MM.1S (cell line): ENCODE results near the gene TMEM126B.
"Not testable (repeated sequence)": the region's sequence is repeated elsewhere in the genome, so short reads cannot be mapped to it uniquely, and the experiment has no call there.

Source experiments
- DNase-seq: peaks from one replicate; pipeline ENCODE4 v3.0.0-alpha.2; 2015
- H2AFZ ChIP-seq: fragments of 300-600 bp; sonication (generic); 2 replicates; pipeline ENCODE4 v1.6.0; 2016; ENCODE audit warnings: antibody characterized with exemption, low read length
- H3F3A ChIP-seq: fragments of 300-600 bp; sonication (generic); 2 replicates; pipeline ENCODE4 v1.6.1; 2016; ENCODE audit warnings: mild to moderate bottlenecking, antibody characterized with exemption, low read length, moderate library complexity, mixed read lengths; ENCODE audit not compliant: insufficient read depth
- H3K27ac ChIP-seq: fragments of 300-600 bp; sonication (generic); 2 replicates; pipeline ENCODE4 v1.5.1; 2016; ENCODE audit warnings: mild to moderate bottlenecking, low read length
- H3K27me3 ChIP-seq: fragments of 300-600 bp; sonication (generic); replicated peaks from 2 replicates; pipeline ENCODE4 v1.6.0; 2016; ENCODE audit warnings: low read length; ENCODE audit not compliant: insufficient read depth
- H3K36me3 ChIP-seq: fragments of 300-600 bp; sonication (generic); replicated peaks from 2 replicates; pipeline ENCODE4 v1.6.1; 2016; ENCODE audit warnings: mild to moderate bottlenecking, low read length, mixed read lengths; ENCODE audit not compliant: insufficient read depth
- H3K4me1 ChIP-seq: fragments of 300-600 bp; sonication (generic); 2 replicates; pipeline ENCODE4 v1.6.1; 2016; ENCODE audit warnings: low read length, mixed read lengths
- H3K4me2 ChIP-seq: fragments of 300-600 bp; sonication (generic); 2 replicates; pipeline ENCODE4 v1.6.0; 2016; ENCODE audit warnings: low read depth, low read length
- H3K4me3 ChIP-seq: fragments of 300-600 bp; sonication (generic); 2 replicates; pipeline ENCODE4 v1.5.1; 2016; ENCODE audit warnings: low read length, mixed read lengths
- H3K79me2 ChIP-seq: fragments of 300-600 bp; sonication (generic); 2 replicates; pipeline ENCODE4 v1.6.1; 2016; ENCODE audit warnings: mixed run types, low read length, mixed read lengths
- H3K9ac ChIP-seq: fragments of 300-600 bp; sonication (generic); 2 replicates; pipeline ENCODE4 v1.6.1; 2016; ENCODE audit warnings: low read length, mixed read lengths
- H3K9me2 ChIP-seq: fragments of 300-600 bp; sonication (generic); replicated peaks from 2 replicates; pipeline ENCODE4 v1.6.1; 2016; ENCODE audit warnings: mild to moderate bottlenecking, low read length, mixed read lengths; ENCODE audit not compliant: insufficient read depth
- H3K9me3 ChIP-seq: fragments of 300-600 bp; sonication (generic); replicated peaks from 2 replicates; pipeline ENCODE4 v1.6.1; 2016; ENCODE audit warnings: mild to moderate bottlenecking, low read length, mixed read lengths; ENCODE audit not compliant: insufficient read depth
- H4K20me1 ChIP-seq: fragments of 300-600 bp; sonication (generic); 2 replicates; pipeline ENCODE4 v1.6.1; 2016; ENCODE audit warnings: mild to moderate bottlenecking, low read length, moderate library complexity, mixed read lengths; ENCODE audit not compliant: insufficient read depth
- EZH2 ChIP-seq: fragments of 300-600 bp; sonication (generic); optimal IDR thresholded peaks from 2 replicates; pipeline ENCODE3; 2017; ENCODE audit warnings: low read depth, mild to moderate bottlenecking, antibody characterized with exemption, low read length, mixed read lengths
- EZH2phosphoT487 ChIP-seq: fragments of 300-600 bp; sonication (generic); IDR thresholded peaks from 2 replicates; pipeline ENCODE4 v1.6.1; 2018; ENCODE audit warnings: antibody characterized with exemption, low read length
- TF ChIP-seq, protein P1 (sequence below): fragments of 300-600 bp; sonication (generic); IDR thresholded peaks from 2 replicates; pipeline ENCODE4 v1.5.1; 2016; ENCODE audit warnings: antibody characterized with exemption, low read length, mixed read lengths

Gene TMEM126B

DNA sequence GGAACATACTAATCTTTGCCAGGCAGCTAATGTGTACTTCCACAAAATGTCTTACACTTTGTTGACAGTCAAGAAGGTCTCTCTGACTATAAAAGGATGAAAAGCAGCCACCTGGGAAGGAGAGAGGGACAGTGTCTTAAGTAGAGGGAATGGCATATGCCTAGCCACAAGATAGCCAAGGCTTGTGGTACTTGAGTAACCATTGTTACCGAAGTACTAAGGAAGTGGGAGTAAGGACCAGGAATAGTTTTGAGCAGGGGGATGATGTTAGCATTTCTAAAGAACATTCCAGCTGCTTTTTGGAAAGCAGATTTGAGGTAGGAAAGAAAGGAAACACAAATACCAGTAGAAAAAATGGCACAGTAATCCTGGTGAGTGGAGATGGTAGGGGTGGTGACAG lies 22.7 kb downstream of the TMEM126B start:
- Histone ChIP-seq H3K79me2 (peaks cover 66% of the 10 kb centered on the region), H3K36me3 (no peaks in the 10 kb centered on the region; the same call in 1 of the 2 replicates), H3K4me3 (no peak overlapping the region), H3K4me2 (no peak overlapping the region), H4K20me1 (no peaks in the 10 kb centered on the region), H3K9me3 (no peaks in the 10 kb centered on the region), H3F3A (peaks cover 28% of the 10 kb centered on the region), H3K9me2 (no peaks in the 10 kb centered on the region), H2AFZ (no peak overlapping the region), H3K9ac (no peak overlapping the region), H3K27ac (no peak overlapping the region), H3K27me3 (no peaks in the 10 kb centered on the region), H3K4me1 (peaks cover 10% of the 10 kb centered on the region)
- TF ChIP-seq, protein P1, sequence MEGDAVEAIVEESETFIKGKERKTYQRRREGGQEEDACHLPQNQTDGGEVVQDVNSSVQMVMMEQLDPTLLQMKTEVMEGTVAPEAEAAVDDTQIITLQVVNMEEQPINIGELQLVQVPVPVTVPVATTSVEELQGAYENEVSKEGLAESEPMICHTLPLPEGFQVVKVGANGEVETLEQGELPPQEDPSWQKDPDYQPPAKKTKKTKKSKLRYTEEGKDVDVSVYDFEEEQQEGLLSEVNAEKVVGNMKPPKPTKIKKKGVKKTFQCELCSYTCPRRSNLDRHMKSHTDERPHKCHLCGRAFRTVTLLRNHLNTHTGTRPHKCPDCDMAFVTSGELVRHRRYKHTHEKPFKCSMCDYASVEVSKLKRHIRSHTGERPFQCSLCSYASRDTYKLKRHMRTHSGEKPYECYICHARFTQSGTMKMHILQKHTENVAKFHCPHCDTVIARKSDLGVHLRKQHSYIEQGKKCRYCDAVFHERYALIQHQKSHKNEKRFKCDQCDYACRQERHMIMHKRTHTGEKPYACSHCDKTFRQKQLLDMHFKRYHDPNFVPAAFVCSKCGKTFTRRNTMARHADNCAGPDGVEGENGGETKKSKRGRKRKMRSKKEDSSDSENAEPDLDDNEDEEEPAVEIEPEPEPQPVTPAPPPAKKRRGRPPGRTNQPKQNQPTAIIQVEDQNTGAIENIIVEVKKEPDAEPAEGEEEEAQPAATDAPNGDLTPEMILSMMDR: no peak
- TF ChIP-seq EZH2phosphoT487: no peak
- no peak for TF ChIP-seq EZH2
- no peak for DNase-seq

DNA sequence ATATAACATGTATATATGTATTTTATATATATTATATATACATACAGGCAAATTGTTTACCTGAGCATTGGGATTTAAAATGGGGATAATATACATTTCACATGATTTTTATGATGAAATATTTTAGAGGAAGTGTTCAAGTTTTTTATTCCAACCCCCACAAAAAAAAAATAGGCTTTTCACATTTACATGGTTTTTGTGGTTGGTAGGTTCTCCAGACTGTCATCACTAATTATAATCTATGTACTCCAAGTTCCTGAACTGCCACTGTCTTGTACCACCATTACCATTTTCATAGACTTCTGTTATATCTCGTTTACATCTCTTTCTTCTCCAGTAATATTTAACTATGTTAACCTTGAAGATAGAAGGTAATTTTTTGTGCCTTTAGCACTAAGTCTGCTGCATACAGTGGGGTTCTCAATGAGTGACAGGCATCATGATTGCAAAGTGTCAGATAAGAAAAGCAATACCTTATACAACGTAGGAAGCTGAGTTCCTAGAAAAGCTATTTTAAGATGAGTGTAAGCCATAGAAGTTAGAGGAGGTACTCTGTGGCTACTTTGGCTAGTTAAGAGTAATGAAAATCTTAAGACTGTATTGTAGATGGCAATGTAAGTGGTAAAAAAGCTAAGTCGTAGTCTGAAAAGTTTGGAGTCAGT lies 24.5 kb downstream of the TMEM126B start:
- Histone ChIP-seq H2AFZ (no peak overlapping the region), H3K4me1 (0 out of 2 replicates have a peak, but pooled peaks cover 6% of the 10 kb centered on the region), H3K36me3 (peaks cover 5% of the 10 kb centered on the region), H3K9me3 (no peaks in the 10 kb centered on the region), H4K20me1 (no peaks in the 10 kb centered on the region), H3K79me2 (peaks cover 79% of the 10 kb centered on the region), H3F3A (peaks cover 21% of the 10 kb centered on the region), H3K4me2 (no peak overlapping the region), H3K4me3 (no peak overlapping the region), H3K9ac (no peak overlapping the region), H3K27ac (no peak overlapping the region), H3K27me3 (no peaks in the 10 kb centered on the region), H3K9me2 (no peaks in the 10 kb centered on the region)
- no peak for DNase-seq
- TF ChIP-seq, protein P1: no peak

DNA sequence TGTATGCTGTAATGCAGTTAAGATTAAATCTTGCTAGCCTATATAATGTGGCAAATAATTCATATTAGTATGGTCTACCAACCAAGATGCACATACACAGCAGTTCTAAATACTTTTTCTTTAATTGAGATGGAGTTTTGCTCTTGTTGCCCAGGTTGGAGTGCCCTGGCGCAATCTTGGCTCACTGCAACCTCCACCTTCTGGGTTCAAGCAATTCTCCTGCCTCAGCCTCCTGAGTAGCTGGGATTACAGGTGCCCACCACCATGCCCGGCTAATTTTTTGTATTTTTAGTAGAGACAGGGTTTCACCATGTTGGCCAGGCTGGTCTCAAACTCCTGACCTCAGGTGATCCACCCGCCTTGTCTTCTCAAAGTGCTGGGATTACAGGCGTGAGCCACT lies 25.9 kb downstream of the TMEM126B start:
- H3K4me2 ChIP-seq, H3K27ac ChIP-seq, H3K9ac ChIP-seq, H3K27me3 ChIP-seq, H2AFZ ChIP-seq, H3K9me3 ChIP-seq, H4K20me1 ChIP-seq, H3K36me3 ChIP-seq, H3K9me2 ChIP-seq, H3K4me3 ChIP-seq, DNase-seq, H3K4me1 ChIP-seq: not testable (repeated sequence)
- Histone ChIP-seq H3K79me2 (peaks cover 79% of the 10 kb centered on the region), H3F3A (peaks cover 13% of the 10 kb centered on the region; the same call in 1 of the 2 replicates)

DNA sequence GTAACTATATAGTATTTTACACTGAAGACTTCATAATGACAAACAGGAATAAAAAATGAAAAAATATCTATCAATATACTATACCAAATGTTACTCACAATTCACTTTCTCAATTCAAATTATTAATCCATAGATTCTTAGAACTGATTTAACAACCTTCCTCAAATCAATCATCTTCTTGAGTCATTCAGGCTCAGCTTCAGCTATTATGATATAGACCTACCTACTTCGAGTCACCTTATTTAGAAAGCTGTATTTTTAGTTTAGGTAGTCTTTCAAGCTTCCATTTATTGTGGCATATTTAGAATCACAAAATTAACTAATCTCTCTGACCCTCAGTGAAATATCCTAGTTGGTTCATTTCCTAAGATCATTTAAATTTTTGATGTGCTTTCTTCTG lies 28.4 kb downstream of the TMEM126B start:
- Histone ChIP-seq H3K9ac (no peak overlapping the region), H3F3A (0 out of 2 replicates have a peak, but pooled peaks cover 5% of the 10 kb centered on the region), H4K20me1 (peaks cover 22% of the 10 kb centered on the region), H3K9me2 (no peaks in the 10 kb centered on the region), H3K4me3 (no peak overlapping the region), H3K27me3 (no peaks in the 10 kb centered on the region), H3K27ac (no peak overlapping the region), H3K36me3 (peaks cover 21% of the 10 kb centered on the region), H3K4me2 (no peak overlapping the region), H3K4me1 (peaks cover 18% of the 10 kb centered on the region), H3K9me3 (no peaks in the 10 kb centered on the region), H3K79me2 (peaks cover 83% of the 10 kb centered on the region), H2AFZ (no peak overlapping the region)
- TF ChIP-seq EZH2phosphoT487 (no peak), EZH2 (no peak)
- no peak for DNase-seq
